ENCODE data around the gene ZNF521.

Gene ZNF521

DNA sequence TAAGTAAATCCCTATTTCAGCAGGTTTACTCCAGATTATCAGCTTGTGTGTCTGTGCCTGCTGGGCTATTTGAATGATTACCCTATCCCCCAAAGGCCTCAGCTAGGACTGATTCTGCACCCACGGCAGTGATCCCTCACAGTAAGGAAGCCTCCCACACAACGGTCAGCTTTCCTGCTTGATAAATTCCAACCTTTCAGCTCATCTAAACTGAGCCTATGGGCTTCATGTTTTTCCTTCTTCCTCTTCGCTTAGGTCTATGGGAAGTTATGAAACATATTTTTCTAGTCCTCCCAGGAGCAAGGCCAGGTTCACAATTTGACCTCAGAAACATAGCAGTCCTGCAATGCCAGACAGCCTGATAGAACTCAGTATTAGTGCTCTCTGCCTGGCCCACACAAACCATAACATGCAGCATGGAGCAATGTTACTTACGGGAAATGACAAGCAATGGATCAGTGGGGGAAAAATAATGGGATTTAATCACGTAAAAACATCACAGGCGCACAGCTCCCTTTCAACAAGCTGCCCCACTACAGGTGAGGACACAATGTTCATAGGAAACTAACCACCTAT is 170.9 kb downstream of the ZNF521 start:
- TF ChIP-seq, protein P1, sequence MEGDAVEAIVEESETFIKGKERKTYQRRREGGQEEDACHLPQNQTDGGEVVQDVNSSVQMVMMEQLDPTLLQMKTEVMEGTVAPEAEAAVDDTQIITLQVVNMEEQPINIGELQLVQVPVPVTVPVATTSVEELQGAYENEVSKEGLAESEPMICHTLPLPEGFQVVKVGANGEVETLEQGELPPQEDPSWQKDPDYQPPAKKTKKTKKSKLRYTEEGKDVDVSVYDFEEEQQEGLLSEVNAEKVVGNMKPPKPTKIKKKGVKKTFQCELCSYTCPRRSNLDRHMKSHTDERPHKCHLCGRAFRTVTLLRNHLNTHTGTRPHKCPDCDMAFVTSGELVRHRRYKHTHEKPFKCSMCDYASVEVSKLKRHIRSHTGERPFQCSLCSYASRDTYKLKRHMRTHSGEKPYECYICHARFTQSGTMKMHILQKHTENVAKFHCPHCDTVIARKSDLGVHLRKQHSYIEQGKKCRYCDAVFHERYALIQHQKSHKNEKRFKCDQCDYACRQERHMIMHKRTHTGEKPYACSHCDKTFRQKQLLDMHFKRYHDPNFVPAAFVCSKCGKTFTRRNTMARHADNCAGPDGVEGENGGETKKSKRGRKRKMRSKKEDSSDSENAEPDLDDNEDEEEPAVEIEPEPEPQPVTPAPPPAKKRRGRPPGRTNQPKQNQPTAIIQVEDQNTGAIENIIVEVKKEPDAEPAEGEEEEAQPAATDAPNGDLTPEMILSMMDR (IDR thresholded peaks at IDR 0.05; ENCODE audit: low read length, missing control alignments) = no peak
- DNase-seq (ENCODE audit: low read depth) = peak; percentile 43
- H3K4me3 ChIP-seq (replicated peaks; ENCODE audit: low read depth, low read length) = no peak overlapping the region

DNA sequence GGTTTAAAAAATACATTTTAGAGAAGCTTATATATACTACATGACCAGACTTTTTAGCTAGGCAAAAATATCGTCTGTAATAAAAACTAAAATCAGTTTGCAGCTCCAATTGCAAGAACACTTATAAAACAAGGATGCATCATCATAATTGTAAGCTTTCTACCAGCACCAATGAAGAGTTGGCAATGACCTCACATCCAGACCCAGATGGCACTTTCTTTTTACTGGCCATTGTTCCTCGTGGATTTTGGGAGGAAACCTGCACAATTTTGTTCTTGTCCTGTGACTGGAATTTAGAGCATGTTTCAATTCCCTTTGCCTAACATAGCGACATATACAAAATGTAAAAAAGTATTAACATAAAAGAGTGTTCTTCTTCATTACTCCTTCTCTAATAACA is 174.3 kb downstream of the ZNF521 start:
- TF ChIP-seq, protein P1 (IDR thresholded peaks at IDR 0.05; ENCODE audit: low read length, missing control alignments) = no peak
- H3K4me3 ChIP-seq (replicated peaks; ENCODE audit: low read depth, low read length) = no peak overlapping the region
- no peak for DNase-seq (ENCODE audit: low read depth)

DNA sequence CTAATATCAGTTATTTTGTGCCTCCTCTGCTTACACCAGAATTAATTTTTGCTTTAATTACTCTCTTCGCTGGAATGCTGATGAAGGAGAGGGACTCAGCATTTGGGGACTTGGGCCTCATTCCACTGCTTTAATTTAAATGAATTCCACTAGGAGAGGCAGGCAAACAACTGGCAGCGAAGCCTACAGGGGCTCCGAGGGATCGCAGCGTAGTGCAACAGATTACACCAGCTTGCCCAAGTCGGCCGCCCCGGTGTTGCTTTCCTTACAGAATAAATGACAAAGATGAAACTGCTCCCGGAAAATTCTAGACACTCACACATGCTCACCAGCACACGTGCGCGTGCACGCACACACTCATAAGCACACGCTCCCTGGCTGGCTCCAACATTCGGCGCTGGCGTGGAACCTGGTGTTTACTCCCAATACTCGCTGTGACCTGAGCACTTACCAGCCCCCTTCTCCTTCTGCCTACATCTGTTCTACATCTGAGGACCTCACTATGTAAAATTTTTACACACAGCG is 175.4 kb downstream of the ZNF521 start:
- no peak for DNase-seq (ENCODE audit: low read depth)
- no peak overlapping the region for H3K4me3 ChIP-seq (replicated peaks; ENCODE audit: low read depth, low read length)
- TF ChIP-seq, protein P1 (IDR thresholded peaks at IDR 0.05; ENCODE audit: low read length, missing control alignments) = no peak

DNA sequence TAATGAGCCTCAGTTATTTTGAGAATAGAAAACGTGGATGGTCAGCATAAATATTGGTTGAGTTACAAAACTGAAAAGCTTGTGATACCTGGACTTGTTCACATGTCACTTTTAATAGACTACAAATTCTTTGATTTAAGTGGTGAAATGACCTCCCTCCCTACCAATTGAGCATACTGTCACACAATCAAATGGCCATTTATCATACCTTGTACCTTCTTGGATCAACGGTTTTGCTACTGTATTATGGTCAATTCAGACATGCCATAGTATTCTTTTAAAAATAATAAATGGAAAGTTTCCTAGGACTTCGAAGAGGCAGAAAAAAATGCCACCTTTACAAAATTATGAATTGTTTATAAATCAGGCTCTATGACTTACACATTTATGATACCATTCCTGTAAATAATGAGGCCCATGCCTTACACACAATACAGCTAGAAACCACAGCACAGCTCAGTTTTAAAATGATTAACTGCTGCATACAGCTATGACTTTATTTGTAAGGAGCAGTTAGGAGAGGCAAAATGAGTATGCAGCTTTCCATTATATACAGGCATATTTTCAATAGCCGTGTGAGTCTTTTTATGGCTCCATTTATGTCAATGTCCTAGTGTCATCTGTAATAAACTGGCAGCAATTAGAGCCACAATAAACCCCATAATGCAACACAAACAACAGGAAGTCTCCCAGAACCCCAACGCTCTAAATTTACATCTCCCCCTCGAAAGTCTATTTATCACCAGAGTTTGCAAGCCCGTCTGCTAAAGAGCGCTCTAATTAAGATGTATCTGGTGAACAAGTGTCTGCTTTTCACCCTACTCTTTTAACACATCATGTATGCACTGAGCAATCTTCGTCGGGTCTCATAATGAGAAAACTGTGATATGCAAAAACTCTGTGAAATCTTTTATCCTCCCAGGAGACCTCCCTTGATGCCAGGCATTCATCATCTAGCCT is 176.1 kb downstream of the ZNF521 start:
- no peak for DNase-seq (ENCODE audit: low read depth)
- TF ChIP-seq, protein P1 (IDR thresholded peaks at IDR 0.05; ENCODE audit: low read length, missing control alignments) = no peak
- no peak overlapping the region for H3K4me3 ChIP-seq (replicated peaks; ENCODE audit: low read depth, low read length)

DNA sequence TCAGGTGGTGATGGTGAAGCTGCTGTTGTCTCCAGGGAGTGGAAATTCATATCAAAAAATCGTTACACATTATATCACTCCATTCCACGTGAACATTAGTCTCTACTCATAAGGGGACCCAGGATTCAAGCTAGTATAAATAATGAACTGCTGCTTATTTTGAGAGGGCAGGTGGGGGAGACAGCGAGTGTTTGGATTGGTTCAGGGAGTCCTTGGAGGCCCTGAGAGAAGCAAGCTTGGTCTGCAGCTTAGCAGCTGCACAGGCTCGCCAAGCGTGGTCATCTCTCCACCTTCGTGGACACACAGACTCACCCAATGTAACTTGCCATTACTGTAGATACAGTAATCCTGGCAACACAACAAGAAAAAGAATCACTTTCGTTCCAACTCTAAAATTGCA is 177.6 kb downstream of the ZNF521 start:
- no peak overlapping the region for H3K4me3 ChIP-seq (replicated peaks; ENCODE audit: low read depth, low read length)
- no peak for DNase-seq (ENCODE audit: low read depth)
- TF ChIP-seq, protein P1 (IDR thresholded peaks at IDR 0.05; ENCODE audit: low read length, missing control alignments) = no peak

DNA sequence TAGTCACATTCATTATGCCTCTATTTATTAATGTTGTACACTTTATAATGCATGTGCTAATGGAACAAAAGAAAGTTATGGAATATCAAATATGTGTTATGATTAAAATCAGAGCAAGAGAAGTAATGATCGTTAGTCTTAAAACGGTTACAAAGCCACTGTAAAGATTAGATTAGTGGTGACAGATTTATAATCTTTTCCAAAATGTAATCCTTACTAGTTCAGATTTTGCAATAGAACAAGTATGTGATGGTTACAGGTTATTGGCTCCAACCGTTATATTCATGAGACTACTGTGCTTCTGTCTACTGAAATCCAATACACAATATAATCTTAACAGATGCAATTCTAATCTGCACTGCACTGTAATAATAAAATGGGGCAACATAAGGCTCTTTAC is 180.6 kb downstream of the ZNF521 start:
- no peak overlapping the region for H3K4me3 ChIP-seq (replicated peaks; ENCODE audit: low read depth, low read length)
- no peak for DNase-seq (ENCODE audit: low read depth)
- TF ChIP-seq, protein P1 (IDR thresholded peaks at IDR 0.05; ENCODE audit: low read length, missing control alignments) = no peak

Data from fibroblast of pulmonary artery (primary cell).